HG03103 (cell line): ENCODE measurements around the gene SMAD7.

Source experiments
- ATAC-seq: cut with Tn5 transposase; IDR thresholded peaks from one replicate; pipeline ENCODE4 v1.9.1; 2021; ENCODE audit warnings: low read depth; ENCODE audit not compliant: unreplicated experiment

Gene SMAD7

DNA sequence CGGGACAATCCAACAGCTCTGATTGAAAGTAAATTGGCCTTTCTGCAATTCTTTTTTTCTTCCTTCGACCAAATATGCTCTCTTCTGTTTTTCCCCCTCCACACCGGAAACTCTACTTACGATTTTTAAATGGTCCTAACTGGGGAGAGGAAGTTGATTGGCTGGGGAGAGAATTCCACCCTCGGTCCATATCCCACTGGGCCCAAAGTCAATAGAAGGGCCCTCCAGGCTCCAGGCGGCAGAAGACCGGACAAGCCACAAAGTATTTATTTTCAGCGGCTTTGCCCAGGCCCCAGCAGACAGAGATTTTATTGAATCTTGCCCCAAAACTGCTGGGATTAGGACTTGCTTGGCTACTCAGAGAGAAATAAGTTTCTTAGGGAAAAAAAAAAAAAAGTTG lies 37.1 kb upstream of the SMAD7 start:
- ATAC-seq, result no peak

DNA sequence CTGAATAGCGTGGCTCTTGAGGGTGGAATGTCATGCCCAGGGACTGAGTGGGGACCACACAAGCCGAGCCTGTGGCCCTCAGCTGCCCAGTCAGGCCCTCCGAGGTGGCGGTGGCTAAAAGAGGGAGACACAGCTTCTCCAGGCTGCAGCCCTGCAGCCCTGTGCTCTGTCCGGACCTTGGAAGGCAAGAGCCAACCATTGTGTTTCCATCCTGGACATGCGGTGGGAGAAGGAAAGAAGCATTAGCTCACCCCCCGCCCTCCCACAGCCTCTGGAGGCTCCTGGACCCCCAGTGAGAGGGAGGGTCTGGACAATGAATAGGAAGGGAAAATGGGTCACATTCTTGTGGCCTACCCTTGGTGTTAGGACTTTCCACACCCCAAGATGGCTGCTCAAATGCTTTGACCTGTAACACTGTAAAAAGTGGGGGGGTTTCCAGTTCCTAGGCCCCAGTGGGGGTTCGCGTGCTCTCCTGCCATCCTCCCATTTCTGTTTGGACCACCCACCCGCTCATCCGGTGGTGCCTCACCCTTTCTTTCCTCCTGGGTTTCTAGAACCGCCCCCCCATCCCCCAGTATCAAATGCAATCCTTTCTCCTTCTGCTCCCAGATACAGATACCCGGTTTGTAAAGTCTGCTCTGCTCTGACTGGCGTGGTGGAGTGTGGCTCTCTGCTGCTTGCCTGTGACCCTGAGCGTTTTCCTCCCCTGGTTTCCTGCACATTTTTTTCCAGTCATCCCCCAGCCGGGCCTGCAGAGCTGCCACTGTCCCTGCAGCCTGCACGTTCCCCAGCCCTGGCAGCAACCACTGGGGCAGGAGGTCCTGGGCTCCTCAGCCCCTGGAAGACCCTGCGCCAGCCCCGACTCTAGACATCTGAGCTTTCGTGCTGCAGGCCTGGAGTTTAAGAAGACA lies 36.3 kb upstream of the SMAD7 start:
- no peak for ATAC-seq

GRCh38 chr18:48985161-48985560 lies 34.4 kb upstream of the SMAD7 start:
- ATAC-seq, result no peak

- no peak for ATAC-seq
These were observed 33.1 kb upstream of the SMAD7 start for GRCh38 chr18:48983793-48984437.

- ATAC-seq, result no peak
These were observed 31.5 kb upstream of the SMAD7 start for GRCh38 chr18:48982266-48982665.

DNA sequence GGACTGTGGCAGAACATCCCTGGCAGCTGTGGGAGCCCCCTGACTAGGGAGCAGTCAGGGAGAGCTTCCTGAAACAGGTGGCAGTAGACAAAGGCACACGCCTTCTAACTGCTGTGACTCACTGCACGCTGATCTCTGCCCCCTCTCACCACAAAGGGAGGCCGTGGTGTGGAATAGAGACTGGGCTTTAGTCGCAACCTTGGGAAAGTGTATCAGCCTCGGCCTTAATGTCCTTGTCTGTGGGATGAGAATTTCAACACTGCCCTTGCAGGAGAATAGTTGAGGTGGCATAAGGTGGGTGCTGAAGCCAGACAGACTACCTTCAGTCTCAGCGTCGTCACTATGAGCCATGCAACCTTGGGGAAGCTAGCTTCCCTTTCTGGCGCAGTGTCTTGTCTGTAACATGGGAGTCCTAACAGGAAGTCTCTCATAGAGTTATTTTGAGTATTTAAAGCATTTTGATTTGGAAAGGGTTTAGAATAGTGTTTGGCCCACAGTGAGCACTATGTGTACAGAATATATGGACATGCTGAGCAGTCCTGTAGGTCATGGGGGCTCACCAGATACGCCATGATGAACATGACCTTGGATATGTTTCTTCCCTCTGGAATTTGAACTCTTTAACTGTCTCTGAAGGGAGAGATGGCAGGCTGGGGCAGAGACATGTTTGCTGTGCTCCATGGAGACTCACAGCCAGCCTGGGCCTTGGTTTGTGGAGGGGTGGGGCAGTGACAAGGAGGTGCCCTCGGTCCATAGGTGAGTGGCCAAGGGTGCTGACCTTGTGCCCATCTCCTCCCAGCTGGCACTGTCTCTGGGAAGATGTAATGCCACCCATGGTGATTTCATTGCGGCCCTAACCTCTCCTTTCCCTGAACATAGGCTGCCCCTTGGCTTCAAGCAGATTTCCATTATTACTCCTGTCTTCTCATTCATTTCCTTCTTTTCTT lies 29.5 kb upstream of the SMAD7 start:
- ATAC-seq, result no peak

- no peak for ATAC-seq
These were observed 27.1 kb upstream of the SMAD7 start for GRCh38 chr18:48977914-48978313.

- peak; percentile 64 for ATAC-seq
These were observed 25.3 kb upstream of the SMAD7 start for GRCh38 chr18:48975817-48976649.

GRCh38 chr18:48975120-48975816 lies 24.5 kb upstream of the SMAD7 start:
- peak; percentile 5 for ATAC-seq

DNA sequence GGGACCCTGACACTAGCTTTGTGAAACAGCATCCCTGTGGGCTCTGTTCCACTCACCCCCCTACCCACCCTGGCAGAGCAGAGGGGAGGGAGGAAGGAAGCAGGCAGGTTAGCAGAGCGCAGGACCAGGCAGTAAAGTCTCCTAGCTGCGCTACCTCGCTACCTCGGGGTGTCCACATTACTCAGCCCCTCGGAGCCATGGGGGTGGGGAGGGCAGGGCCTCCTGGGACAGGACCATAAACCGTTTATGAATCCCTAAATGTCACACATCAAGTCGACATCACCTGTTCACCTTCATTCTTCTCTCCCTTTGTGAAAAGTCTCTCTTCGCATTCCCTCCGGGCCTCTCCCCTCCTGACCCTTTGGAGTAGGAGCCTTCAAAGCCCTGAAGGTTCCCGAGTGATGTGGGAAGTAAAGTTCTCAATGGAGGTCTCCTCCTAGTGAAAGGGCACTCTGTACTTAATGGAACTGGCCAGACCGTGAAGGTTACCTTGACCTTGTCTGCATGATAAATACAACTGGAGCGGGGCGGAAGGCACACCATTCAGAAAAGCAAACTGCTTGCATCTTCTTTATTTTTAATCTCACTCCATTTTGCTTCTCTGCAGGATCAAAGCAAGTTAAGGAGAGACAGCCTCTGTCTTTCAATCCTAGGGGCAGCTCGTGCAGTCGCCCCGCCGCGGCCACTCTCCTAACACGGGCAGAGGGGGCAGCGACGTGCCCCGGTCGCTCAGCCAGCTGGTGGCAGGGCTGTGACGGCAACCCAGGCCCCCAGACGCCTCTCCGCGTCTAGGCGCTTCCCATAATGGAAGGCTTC lies 23.7 kb upstream of the SMAD7 start:
- ATAC-seq, result no peak

- no peak for ATAC-seq
These were observed 23.0 kb upstream of the SMAD7 start for GRCh38 chr18:48973731-48974130.

DNA sequence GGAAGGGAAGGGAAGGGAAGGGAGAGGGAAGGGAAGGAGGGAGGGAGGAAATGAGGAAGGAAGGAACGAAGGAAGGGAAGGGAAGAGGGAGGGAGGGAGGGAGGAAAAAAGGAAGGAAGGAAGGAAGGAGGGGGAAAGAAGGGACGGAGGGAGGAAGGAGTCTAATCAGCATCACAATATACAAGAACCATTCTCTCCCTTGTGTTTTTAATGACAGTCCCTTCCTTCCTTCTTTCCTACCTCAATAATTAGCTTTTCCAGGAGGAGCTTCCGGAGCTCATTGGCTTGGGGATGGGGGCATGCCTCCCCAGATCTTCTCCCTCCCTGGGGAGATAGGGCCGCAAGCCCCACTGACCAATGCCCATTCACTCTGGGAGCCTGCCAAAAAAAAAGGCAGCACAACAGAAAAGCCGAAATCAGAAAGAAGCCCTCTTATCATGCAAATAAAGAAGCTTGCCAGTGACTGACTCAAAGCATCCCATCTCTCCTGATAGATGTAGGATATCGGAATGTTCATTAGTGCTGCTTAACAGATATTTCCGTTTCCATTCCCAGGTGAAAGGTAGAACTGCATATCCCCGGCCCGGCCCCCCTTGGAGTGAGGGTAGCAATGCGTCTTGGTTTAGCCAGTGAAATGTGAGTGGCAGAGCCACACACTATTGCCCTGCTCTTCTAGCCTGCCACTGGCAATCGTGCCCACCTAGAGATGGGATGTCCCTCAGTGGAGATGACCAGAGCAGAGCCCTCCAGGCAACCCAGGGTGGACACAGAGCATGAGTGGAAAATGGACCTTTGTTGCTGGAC lies 17.8 kb upstream of the SMAD7 start:
- no peak for ATAC-seq

GRCh38 chr18:48967545-48967944 lies 16.8 kb upstream of the SMAD7 start:
- ATAC-seq, result no peak

DNA sequence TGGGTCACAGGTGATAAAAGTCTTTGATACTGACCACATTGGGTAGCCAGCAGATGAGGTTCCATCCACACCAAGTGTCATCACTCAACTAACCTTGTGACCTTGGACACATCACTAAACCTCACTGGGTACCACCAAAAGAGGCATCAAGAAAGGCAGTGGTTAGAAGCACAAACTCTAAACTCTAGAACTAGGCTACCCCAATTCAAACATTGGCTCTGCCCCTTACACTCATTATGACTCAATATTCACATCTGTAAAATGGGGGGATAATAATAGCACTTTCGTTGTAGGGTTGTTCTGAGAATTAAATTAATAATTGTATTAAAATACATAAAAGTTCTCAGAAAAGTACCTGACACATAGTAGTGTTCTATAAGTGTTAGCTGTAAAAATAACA lies 15.8 kb upstream of the SMAD7 start:
- ATAC-seq, result no peak

DNA sequence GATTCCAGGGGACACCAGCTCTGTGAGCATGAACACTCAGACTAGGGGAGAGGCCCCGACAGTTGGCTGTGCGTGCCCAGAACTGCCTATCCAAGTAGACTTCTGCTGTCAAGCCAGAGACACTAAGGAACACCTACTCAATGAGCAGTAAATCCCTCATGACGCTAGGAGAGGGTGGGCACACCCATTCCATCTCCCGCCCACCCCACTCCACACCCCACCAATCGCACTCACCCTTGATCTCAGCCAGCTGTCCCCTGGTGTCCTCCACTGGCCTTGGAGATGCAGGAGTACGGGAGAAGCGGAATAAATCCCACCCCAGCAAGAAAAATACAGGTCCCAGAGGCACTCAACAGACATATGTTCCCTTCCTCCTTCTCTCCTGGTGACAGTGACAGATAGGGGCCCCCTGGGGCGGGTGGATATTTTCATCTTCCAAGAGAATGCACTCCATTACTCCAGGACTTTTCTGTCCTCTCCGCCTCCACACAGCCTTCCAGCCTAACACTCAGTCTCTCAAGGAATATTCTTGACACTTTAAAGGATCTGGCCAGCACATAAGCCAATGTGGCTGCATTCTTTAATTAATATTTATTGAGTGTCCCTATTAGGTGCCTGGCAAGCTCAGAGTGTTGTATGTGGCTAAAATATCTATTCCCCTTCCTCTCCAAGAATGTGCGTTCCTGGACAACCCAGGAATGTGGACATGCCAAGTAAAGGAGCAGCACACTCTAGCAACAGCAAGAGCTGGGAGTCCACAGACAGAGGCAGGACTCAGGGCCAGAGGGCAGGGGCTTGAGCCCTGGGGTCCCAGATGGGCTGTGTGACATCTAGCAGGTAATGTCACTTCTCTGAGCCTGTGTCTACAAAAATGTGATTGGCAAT lies 13.1 kb upstream of the SMAD7 start:
- no peak for ATAC-seq

GRCh38 chr18:48962994-48963561 lies 12.3 kb upstream of the SMAD7 start:
- no peak for ATAC-seq
